Measurements from ENCODE around the gene LYRM4. TPM values are rescaled to one million over a fixed set of nuclear protein-coding genes. Genes with fewer than 3 reads are reported as not detected.

LYRM4 gene
- total and polyA plus RNA-seq, 2 experiments from 2014 or later, result 51.0 to 62.0 TPM

- H3K9me2 ChIP-seq (ENCODE audit: insufficient read depth), result no peaks in the 10 kb centered on the region
- ATAC-seq (no peak), DNase-seq (ENCODE audit: low spot score) (no peak)
- H3K27me3 ChIP-seq (ENCODE audit: insufficient read depth), result no peaks in the 10 kb centered on the region
- no peak overlapping the region for H3K4me2 ChIP-seq
- H3K27ac Mint-ChIP-seq, result no peak overlapping the region
- TF ChIP-seq ZNF331 (CRISPR knock-in tag; IDR thresholded peaks at IDR 0.05; ENCODE audit: low read depth) (no peak), REST (IDR thresholded peaks at IDR 0.05; ENCODE audit: unreplicated experiment) (no peak), NANOG (IDR thresholded peaks at IDR 0.05; ENCODE audit: borderline replicate concordance) (no peak), POLR2AphosphoS5 (IDR thresholded peaks at IDR 0.05; ENCODE audit: low read depth) (no peak), STAT1 (IDR thresholded peaks at IDR 0.05; ENCODE audit: unreplicated experiment) (no peak), CREB1 (CRISPR knock-in tag; IDR thresholded peaks at IDR 0.05; ENCODE audit: low read depth) (no peak), ZNF114 (CRISPR knock-in tag; IDR thresholded peaks at IDR 0.05) (no peak), CTCF (conservative IDR thresholded peaks at IDR 0.05; ENCODE audit: low read depth in 2 of 2) (no peak), EZH2 (IDR thresholded peaks at IDR 0.05; ENCODE audit: low read depth, unreplicated experiment) (no peak), ZNF462 (CRISPR knock-in tag; IDR thresholded peaks at IDR 0.05) (no peak), JUNB (IDR thresholded peaks at IDR 0.05; ENCODE audit: unreplicated experiment) (no peak), EZH2phosphoT487 (IDR thresholded peaks at IDR 0.05; ENCODE audit: unreplicated experiment) (no peak), ETS1 (IDR thresholded peaks at IDR 0.05) (no peak)
- no peaks in the 10 kb centered on the region for H3K36me3 Mint-ChIP-seq (ENCODE audit: low read depth)
- H3K79me2 ChIP-seq (replicated peaks; ENCODE audit: insufficient read depth), result no peaks in the 10 kb centered on the region
- H3K4me3 Mint-ChIP-seq, result no peak overlapping the region
- H2AFZ ChIP-seq, result no peak overlapping the region
- no peak overlapping the region for H3K4me3 ChIP-seq
- H3K27ac ChIP-seq (ENCODE audit: low read depth), result no peak overlapping the region
- H3K4me1 ChIP-seq (ENCODE audit: insufficient read depth), result peaks cover 20% of the 10 kb centered on the region
- H3K4me1 Mint-ChIP-seq, result peaks cover 18% of the 10 kb centered on the region
- H3K36me3 ChIP-seq (ENCODE audit: insufficient read depth), result no peaks in the 10 kb centered on the region
- H3F3A ChIP-seq (replicated peaks; ENCODE audit: low read depth), result no peaks in the 10 kb centered on the region
- no peaks in the 10 kb centered on the region for H3K9me3 Mint-ChIP-seq
- peaks cover 10% of the 10 kb centered on the region for H4K20me1 ChIP-seq (replicated peaks; ENCODE audit: insufficient read depth)
- peaks cover 2% of the 10 kb centered on the region for H3K27me3 Mint-ChIP-seq (ENCODE audit: insufficient read depth, low read depth, poor library complexity)
These were observed 85.1 kb downstream of the LYRM4 start for GRCh38 chr6:5175635-5176034.
